Hematopoietic multipotent progenitor cell treated with erythropoietin and hydrocortisone succinate and interleukin-3 and kit ligand, for 17 days (in vitro differentiated cells): Measurements from ENCODE around the gene MVD.
"Not testable (repeated sequence)": the region's sequence is repeated elsewhere in the genome, so short reads cannot be mapped to it uniquely, and the experiment has no call there.

ENCODE experiments used
- DNase-seq: peaks from one replicate; pipeline ENCODE4 v3.0.0-alpha.2; 2015; ENCODE audit warnings: low spot score

Gene MVD

GRCh38 chr16:88681709-88682451 is 19.0 kb upstream of the MVD start:
- no peak for DNase-seq

GRCh38 chr16:88681084-88681680 is 18.3 kb upstream of the MVD start:
- DNase-seq, result no peak

GRCh38 chr16:88680554-88681083 is 17.7 kb upstream of the MVD start:
- no peak for DNase-seq

- DNase-seq, result no peak
Observed at GRCh38 chr16:88678224-88678979, 15.5 kb upstream of the MVD start.

GRCh38 chr16:88677721-88678120 is 14.8 kb upstream of the MVD start:
- no peak for DNase-seq

DNA sequence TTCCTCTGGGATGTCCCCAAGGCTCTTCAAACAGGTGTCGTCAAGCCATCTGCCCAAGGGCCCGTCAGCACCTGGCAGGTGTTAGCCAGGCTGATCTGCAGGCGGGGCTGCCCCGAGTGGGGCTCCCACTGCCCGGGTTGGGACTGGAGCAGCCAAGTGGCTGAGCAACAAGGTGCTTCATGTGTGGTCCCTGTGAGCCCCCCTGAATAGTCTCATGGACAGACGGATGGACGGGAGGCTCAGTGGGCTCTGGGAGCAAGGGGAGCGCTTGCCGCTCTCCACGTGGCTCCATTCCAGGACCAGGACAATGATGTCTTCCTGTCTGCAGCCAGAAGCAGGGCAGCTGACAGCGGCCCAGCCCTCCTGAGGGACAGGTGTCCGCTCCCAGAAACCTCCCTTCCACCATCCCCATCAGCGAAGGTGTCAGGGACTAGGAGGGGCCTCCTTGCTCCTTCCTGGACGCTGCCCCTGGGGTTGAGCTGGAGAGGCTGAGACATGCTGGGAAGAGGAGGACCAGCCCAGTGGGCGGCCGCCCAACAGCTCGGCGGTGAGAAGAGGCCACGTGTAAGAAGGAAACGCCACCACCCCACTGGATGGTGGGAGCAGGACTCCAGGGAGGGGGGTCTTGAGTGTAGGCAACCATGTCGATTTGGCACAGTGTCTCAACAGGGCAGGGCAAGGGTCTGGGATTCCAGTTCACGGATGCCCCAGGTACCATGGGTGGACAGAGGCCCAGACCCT is 13.8 kb upstream of the MVD start:
- DNase-seq, result no peak

DNA sequence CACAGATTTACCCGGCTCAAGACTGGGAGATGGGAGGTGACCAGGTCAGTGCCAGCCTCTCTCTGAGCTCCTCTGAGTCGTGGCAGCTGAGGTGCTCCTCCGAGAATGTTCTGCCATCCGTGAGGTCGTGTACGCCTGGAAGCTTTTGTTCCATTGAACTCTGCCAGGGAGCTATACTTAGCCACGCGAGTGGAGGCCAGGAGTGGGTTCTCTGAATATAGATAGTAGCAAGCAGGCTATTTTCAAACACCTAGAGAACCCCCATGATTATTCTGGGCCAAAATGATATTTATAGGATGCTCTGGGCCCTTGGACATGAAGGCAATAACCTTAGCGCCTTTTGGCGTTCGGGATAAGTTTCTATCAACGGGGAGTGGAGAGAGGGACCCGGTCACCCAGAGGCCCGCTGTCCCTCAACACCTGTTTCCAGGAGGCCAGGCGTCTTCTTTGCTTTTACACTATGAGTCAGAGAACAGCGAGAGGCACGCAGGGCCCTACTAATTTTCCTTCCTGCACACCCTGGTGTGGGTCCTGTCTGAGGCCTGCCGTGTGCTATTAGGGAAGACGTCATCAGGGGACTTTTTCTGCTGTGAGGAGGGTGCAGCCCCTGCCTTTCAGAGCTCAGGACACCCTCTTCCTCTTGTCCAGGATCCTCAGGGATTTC is 11.0 kb upstream of the MVD start:
- DNase-seq, result no peak

GRCh38 chr16:88672776-88673175 is 9.9 kb upstream of the MVD start:
- no peak for DNase-seq

DNA sequence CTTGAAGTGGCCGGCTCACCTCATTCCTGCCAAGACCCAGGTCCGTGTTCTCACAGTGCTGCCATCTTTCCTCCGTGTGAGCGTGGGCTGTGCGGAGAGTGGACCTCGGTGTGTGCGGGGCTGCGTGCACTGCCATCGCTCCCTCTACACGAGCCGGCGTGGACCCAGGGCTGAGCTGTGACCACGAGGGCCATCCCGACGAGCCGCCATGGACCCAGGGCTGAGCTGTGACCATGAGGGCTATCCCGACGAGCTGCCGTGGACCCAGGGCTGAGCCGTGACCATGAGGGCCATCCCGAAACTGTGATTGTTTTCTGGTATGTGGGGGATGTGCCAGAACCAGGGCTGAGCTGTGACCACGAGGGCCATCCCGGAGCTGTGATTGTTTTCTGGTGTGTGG is 8.9 kb upstream of the MVD start:
- no peak for DNase-seq

GRCh38 chr16:88669980-88670379 is 7.1 kb upstream of the MVD start:
- DNase-seq, result no peak

DNA sequence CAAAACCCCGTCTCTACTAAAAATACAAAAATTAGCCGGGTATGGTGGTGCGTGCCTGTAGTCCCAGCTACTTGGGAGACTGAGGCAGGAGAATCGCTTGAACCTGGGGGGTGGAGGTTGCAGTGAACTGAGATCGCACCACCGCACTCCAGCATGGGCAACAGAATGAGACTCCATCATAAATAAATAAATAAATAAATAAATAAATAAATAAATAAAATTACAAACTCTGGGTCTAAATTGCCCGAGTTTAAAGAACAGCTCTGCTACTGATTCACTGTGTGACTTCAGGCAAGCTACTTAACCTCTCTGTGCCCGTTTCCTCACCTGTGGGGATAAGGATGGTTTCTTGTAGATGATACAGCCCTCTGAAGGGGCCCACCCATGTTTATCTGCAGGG is 6.6 kb upstream of the MVD start:
- DNase-seq, result not testable (repeated sequence)

DNA sequence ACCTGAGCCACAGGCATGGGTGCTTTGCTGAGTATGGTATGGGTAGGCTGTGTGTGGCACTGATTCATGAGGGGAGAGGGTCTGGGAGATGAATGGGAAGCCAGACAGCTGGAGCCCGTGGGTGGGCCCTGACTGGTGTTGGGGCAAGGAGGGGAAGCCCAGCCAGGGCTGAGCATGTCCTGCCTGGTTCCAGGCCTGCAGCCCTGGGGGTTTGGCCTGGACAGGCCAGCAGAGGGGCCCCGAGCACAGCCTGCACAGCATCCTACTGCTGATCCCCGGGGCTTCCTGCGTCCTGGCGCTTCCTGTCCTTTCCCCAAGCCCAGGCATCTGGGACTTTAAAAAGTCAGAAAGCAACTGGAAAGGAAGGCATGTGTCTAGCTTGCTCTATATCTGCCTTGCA is 4.6 kb upstream of the MVD start:
- DNase-seq, result no peak

DNA sequence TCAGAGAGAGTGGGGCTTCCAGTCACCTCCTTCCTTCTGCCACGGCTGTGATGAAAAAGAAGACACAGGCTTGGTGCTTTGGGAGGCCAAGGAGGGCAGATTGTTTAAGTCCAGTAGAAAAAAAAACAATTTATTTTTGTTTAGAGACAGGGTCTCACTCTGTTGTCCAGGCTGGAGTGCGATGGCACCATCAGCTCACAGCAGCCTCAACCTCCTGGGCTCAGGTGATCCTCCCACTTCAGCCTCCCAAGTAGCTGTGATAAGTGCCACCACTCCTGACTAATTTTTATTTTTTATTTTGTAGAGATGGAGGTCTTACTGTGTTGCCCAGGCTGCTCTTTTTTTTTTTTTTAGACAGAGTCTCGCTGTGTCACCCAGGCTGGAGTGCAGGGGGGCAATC is 2.7 kb upstream of the MVD start:
- DNase-seq, result no peak

GRCh38 chr16:88665148-88665547 is 2.3 kb upstream of the MVD start:
- no peak for DNase-seq

GRCh38 chr16:88662222-88662842 is 559 bp downstream of the MVD start:
- DNase-seq, result peak; percentile 10

GRCh38 chr16:88661468-88661867 is 1.4 kb downstream of the MVD start:
- no peak for DNase-seq

DNA sequence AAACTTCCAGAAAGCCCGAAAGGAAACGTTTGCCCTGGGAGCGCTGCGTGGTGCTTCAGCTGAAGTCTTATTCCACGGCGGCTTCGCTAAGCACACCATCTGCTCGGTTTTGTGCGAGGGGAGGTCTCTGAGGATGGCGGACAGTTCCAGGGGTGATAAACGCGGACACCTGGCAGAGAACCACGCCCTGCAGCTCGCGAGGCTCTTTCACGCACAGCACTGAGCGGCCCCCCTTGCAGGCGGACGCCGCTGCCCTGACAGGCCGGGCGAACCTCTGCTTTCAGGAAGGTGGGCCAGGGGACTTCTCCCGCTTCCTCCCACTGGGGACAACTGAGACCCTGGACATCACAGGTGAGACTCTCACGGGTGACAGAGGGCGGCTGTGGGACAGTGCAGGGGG is 3.7 kb downstream of the MVD start:
- no peak for DNase-seq

GRCh38 chr16:88658714-88659113 is 4.2 kb downstream of the MVD start:
- no peak for DNase-seq

GRCh38 chr16:88657371-88657770 is 5.5 kb downstream of the MVD start:
- DNase-seq, result no peak

DNA sequence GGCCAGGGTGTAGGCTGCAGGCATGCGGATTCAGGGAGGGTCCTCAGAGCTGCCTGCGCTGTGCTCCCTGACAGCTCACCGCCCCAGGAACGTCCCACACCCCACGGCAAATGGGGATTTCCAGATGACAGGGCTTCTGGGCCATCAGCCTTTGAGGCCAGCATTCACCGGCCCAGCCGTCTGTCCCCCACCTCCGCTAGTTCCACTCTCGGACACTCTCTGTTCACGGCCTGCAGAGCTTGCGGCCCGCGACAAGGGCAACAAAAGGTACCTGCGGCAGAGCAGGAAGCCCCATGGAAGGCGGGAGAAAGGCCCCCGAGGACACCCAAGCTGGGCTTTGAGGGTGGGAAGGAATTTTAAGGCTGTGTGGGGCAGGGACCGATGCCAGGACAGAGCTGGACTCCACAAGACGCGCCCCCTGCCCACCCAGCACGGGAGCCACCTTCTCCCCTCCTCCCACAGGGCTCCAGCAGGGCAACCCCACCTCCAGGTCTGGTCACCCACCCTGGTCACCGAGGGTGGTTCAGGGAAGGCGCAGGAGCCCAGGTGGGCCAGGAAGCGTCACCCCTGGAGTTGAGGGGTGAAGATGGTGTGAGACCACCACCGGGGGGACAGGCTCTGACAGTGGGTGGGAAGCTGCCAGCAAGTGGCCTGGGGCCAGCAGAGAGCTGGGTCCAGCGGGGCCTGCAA is 6.5 kb downstream of the MVD start:
- DNase-seq, result no peak
